Hematopoietic multipotent progenitor cell (in vitro differentiated cells): ENCODE data around the gene BMP4. TPM values are rescaled to one million over a fixed set of nuclear protein-coding genes. Genes with fewer than 3 reads are reported as not detected.

ENCODE experiments used
- DNase-seq, 3 donors: peaks; one replicate each; pipeline ENCODE4 v3.0.0-alpha.2; 2011 to 2015; ENCODE audit warnings: low read depth in 2 of 3, low spot score in 2 of 3
- small RNA-seq: library from RNA; depleted of rRNA; stranded (forward); fragments of <200 nt; gene quantifications from one replicate; pipeline ENCODE3, GENCODE V24; 2012
- total RNA-seq: library from RNA; depleted of rRNA; stranded (reverse); fragments of >200 nt; gene quantifications from one replicate; pipeline ENCODE4 v1.2.3, GENCODE V29; 2012

The BMP4 gene
- total RNA-seq, 1 donor = 0.27 TPM

- no peak for DNase-seq
Measured at GRCh38 chr14:53900499-53900898, 56.1 kb downstream of the BMP4 start.

Small RNA genes lying within 50 kb of the gene (small RNA-seq; reads per million reads assigned to genes)
- not detected for gene MIR5580
